HepG2 (cell line): Measurements from ENCODE around the gene ZER1. TPM values are rescaled to one million over a fixed set of nuclear protein-coding genes. Genes with fewer than 3 reads are reported as not detected.
A peak's percentile ranks its signal among the peaks of the same experiment; 100 is the strongest.

Experiments used
- ATF3 ChIP-seq: sonication (generic); formaldehyde crosslinking; IDR thresholded peaks from 2 replicates; pipeline ENCODE4 v1.4.0; 2020; ENCODE audit warnings: missing genetic modification reagents
- BHLHE40 ChIP-seq: IDR thresholded peaks from 2 replicates; pipeline ENCODE4 v1.6.1; 2011; ENCODE audit warnings: low read length, improper control_type of control experiment
- CENPBD1 ChIP-seq: sonication (generic); formaldehyde crosslinking; IDR thresholded peaks from 2 replicates; pipeline ENCODE4 v1.8.0; 2022; ENCODE audit warnings: missing genetic modification reagents, low read depth, mild to moderate bottlenecking, borderline replicate concordance
- CREM ChIP-seq, 2 experiments: sonication (generic) in 1 of 2; formaldehyde crosslinking in 1 of 2; IDR thresholded peaks; 2 replicates each; pipeline versions ENCODE4 v1.4.0 to v1.6.1; 2016 to 2020; ENCODE audit warnings: antibody characterized with exemption in 1 of 2, mild to moderate bottlenecking in 1 of 2, missing genetic modification reagents in 1 of 2
- FOXK2 ChIP-seq: fragments of 450-650 bp; IDR thresholded peaks from 2 replicates; pipeline ENCODE4 v1.6.1; 2016
- NONO ChIP-seq, 2 experiments: fragments of 450-650 bp in 1 of 2; sonication (generic) in 1 of 2; formaldehyde crosslinking in 1 of 2; IDR thresholded peaks in 1 of 2; conservative IDR thresholded peaks in 1 of 2; 2 replicates each; pipeline versions ENCODE4 v1.6.1 to v1.8.0; 2017 to 2022; ENCODE audit warnings: mild to moderate bottlenecking in 1 of 2, missing genetic modification reagents in 1 of 2, moderate library complexity in 1 of 2
- PAF1 ChIP-seq: IDR thresholded peaks from 2 replicates; pipeline ENCODE4 v1.6.1; 2016; ENCODE audit warnings: missing genetic modification reagents, missing compliant biosample characterization
- TEAD3 ChIP-seq: optimal IDR thresholded peaks from 2 replicates; pipeline ENCODE3; 2016; ENCODE audit warnings: borderline replicate concordance
- ZBTB38 ChIP-seq: sonication (generic); formaldehyde crosslinking; IDR thresholded peaks from 2 replicates; pipeline ENCODE4 v1.5.1; 2020; ENCODE audit warnings: mild to moderate bottlenecking, missing genetic modification reagents
- ZBTB7A ChIP-seq: sonication (generic); formaldehyde crosslinking; IDR thresholded peaks from 2 replicates; pipeline ENCODE4 v1.8.0; 2022; ENCODE audit warnings: mild to moderate bottlenecking, missing genetic modification reagents
- ZMYM3 ChIP-seq: sonication (generic); formaldehyde crosslinking; IDR thresholded peaks from 2 replicates; pipeline ENCODE4 v1.5.1; 2020; ENCODE audit warnings: mild to moderate bottlenecking, missing genetic modification reagents
- ZNF609 ChIP-seq: sonication (generic); formaldehyde crosslinking; IDR thresholded peaks from 2 replicates; pipeline ENCODE4 v1.4.0; 2020; ENCODE audit warnings: mild to moderate bottlenecking, missing genetic modification reagents, borderline replicate concordance
- ZNF660 ChIP-seq: sonication (generic); formaldehyde crosslinking; IDR thresholded peaks from 2 replicates; pipeline ENCODE4 v1.5.1; 2020; ENCODE audit warnings: mild to moderate bottlenecking, low read depth, missing genetic modification reagents, borderline replicate concordance
- ZNF850 ChIP-seq: sonication (generic); formaldehyde crosslinking; conservative IDR thresholded peaks from 2 replicates; pipeline ENCODE4 v1.9.0; 2021; ENCODE audit warnings: mild to moderate bottlenecking, missing genetic modification reagents
- ZSCAN9 ChIP-seq: IDR thresholded peaks from 2 replicates; pipeline ENCODE4 v1.6.1; 2016; ENCODE audit warnings: borderline replicate concordance
- polyA plus RNA-seq, 8 experiments: library from polyadenylated mRNA; depleted of rRNA in 3 of 8; stranded (reverse) in 7 of 8; unstranded in 1 of 8; fragments of >200 nt; fragmentation: Illumina TruSeq in 4 of 8; extraction: Trizol in 4 of 8; gene quantifications; 2 replicates each; pipeline versions ENCODE4 v1.2.1 to v1.2.3, GENCODE V29; 2011 to 2016; ENCODE audit warnings: low read depth in 4 of 8, missing spikeins in 1 of 8, mixed read lengths in 1 of 8; ENCODE audit not compliant: insufficient read depth in 1 of 8
- total RNA-seq, 5 experiments: library from RNA; depleted of rRNA; stranded (reverse); fragments of >200 nt; fragmentation: Illumina TruSeq; extraction: Trizol; gene quantifications; 2 replicates each; pipeline ENCODE4 v1.2.3, GENCODE V29; 2016; ENCODE audit warnings: low read depth in 1 of 5
- TF ChIP-seq, protein P1 (sequence below): sonication (generic); formaldehyde crosslinking; IDR thresholded peaks from 2 replicates; pipeline ENCODE4 v1.4.0; 2020; ENCODE audit warnings: mild to moderate bottlenecking, low read depth, missing genetic modification reagents
- TF ChIP-seq, protein P2 (sequence below): sonication (generic); IDR thresholded peaks from 2 replicates; pipeline ENCODE4 v1.6.1; 2016; ENCODE audit warnings: low read depth, borderline replicate concordance
- TF ChIP-seq, protein P3 (sequence below): IDR thresholded peaks from 2 replicates; pipeline ENCODE4 v1.6.1; 2016; ENCODE audit warnings: low read depth, control low read depth

Gene ZER1
- total and polyA plus RNA-seq, 2 of the 13 experiments (the other 11 are each of a cell fraction or from before 2014, with no cell fraction given): 7.7 to 40.0 TPM

- no peak for TF ChIP-seq ZNF850 (CRISPR knock-in tag)
- 0 out of 2 replicates have a peak, but pooled peaks have one; percentile 1 for TF ChIP-seq ATF3 (CRISPR knock-in tag)
- TF ChIP-seq ZNF660: no peak
- no peak for TF ChIP-seq NONO (IDR thresholded peaks at IDR 0.05)
- TF ChIP-seq NONO (CRISPR knock-in tag; conservative IDR thresholded peaks at IDR 0.05): peak; percentile 52; the same call in 1 of the 2 replicates
- peak; percentile 100 for TF ChIP-seq ZMYM3 (CRISPR knock-in tag)
- TF ChIP-seq, protein P1, sequence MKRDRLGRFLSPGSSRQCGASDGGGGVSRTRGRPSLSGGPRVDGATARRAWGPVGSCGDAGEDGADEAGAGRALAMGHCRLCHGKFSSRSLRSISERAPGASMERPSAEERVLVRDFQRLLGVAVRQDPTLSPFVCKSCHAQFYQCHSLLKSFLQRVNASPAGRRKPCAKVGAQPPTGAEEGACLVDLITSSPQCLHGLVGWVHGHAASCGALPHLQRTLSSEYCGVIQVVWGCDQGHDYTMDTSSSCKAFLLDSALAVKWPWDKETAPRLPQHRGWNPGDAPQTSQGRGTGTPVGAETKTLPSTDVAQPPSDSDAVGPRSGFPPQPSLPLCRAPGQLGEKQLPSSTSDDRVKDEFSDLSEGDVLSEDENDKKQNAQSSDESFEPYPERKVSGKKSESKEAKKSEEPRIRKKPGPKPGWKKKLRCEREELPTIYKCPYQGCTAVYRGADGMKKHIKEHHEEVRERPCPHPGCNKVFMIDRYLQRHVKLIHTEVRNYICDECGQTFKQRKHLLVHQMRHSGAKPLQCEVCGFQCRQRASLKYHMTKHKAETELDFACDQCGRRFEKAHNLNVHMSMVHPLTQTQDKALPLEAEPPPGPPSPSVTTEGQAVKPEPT (CRISPR knock-in tag): peak; percentile 87; the same call in 1 of the 2 replicates
- TF ChIP-seq ZSCAN9 (CRISPR knock-in tag): 0 out of 2 replicates have a peak, but pooled peaks have one; percentile 18
- TF ChIP-seq BHLHE40: no peak
- no peak for TF ChIP-seq PAF1
- TF ChIP-seq ZNF609 (CRISPR knock-in tag): no peak
- TF ChIP-seq CREM (IDR thresholded peaks at IDR 0.05): no peak; the same call in 1 of the 2 replicates
- no peak for TF ChIP-seq CREM (CRISPR knock-in tag; IDR thresholded peaks at IDR 0.05)
- no peak for TF ChIP-seq FOXK2
- no peak for TF ChIP-seq ZBTB7A (CRISPR knock-in tag)
- TF ChIP-seq ZBTB38 (CRISPR knock-in tag): peak; percentile 23; the same call in 1 of the 2 replicates
- no peak for TF ChIP-seq CENPBD1 (CRISPR knock-in tag)
- TF ChIP-seq TEAD3: peak; percentile 47
- TF ChIP-seq, protein P2, sequence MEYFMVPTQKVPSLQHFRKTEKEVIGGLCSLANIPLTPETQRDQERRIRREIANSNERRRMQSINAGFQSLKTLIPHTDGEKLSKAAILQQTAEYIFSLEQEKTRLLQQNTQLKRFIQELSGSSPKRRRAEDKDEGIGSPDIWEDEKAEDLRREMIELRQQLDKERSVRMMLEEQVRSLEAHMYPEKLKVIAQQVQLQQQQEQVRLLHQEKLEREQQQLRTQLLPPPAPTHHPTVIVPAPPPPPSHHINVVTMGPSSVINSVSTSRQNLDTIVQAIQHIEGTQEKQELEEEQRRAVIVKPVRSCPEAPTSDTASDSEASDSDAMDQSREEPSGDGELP: peak; percentile 74; the same call in 1 of the 2 replicates
- TF ChIP-seq, protein P3, sequence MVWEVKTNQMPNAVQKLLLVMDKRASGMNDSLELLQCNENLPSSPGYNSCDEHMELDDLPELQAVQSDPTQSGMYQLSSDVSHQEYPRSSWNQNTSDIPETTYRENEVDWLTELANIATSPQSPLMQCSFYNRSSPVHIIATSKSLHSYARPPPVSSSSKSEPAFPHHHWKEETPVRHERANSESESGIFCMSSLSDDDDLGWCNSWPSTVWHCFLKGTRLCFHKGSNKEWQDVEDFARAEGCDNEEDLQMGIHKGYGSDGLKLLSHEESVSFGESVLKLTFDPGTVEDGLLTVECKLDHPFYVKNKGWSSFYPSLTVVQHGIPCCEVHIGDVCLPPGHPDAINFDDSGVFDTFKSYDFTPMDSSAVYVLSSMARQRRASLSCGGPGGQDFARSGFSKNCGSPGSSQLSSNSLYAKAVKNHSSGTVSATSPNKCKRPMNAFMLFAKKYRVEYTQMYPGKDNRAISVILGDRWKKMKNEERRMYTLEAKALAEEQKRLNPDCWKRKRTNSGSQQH (CRISPR knock-in tag): 0 out of 2 replicates have a peak, but pooled peaks have one; percentile 37
Observed at GRCh38 chr9:128723866-128724743, 47.6 kb downstream of the ZER1 start, which contains the start of gene ZDHHC12 (continued).
